Stimulated activated CD8-positive, alpha-beta memory T cell treated with anti-CD3 and anti-CD28 coated beads, Interleukin-15, amount 100 ng/mL, for 48 hours (primary cell): ENCODE measurements around the gene SNAPC4.
"Not testable (repeated sequence)": the region's sequence is repeated elsewhere in the genome, so short reads cannot be mapped to it uniquely, and the experiment has no call there.

Experiments
- DNase-seq, 2 donors: peaks; one replicate each; pipeline ENCODE4 v3.0.0-alpha.2; 2020; ENCODE audit warnings: low read depth in 2 of 2

SNAPC4 gene

DNA sequence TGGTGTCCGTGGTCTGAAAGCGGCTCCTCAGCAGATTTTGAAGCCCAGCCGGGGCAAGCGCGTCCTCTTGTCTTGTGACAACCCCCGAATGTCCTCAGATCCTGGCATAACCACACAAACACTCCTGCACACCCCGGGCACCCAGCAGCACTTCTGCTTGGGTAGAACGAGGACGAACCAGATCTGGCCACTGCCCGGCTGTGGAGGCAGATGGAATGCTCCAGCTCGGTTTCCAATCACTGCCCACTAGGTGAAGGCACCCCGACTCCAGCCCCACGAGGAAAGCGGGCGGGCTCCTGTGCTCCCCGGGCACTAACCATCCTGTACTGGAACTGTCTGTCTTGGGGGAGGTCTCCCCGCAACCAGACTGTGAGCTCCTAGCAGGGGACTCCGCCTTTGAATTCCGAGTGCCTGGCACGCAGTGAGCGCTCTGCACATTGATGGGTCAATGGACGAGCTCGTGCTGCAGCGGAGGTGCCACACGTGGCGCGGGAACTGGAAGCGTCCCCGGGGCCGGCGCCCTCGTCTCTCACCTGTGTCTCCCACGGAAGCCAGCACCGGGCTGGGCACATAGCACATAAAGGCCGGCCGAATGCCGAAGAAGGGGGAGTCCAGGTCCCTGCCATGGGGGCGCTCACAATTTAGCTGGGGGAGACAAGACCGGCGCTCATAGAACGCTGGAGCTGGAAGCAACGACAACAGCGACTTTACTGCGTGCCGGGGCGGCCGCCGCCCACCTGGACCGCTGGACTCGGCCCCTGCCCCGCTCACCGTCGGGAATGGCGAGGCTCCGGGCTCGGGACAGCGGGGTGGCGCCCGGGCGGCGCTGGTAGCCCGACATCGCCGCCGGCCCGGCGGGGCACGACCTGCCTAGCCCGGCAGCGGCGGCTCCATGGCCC is 9.8 kb upstream of the SNAPC4 start:
- DNase-seq, result no peak

- DNase-seq, result no peak
Measured at GRCh38 chr9:136407911-136408310, 7.9 kb upstream of the SNAPC4 start.

DNA sequence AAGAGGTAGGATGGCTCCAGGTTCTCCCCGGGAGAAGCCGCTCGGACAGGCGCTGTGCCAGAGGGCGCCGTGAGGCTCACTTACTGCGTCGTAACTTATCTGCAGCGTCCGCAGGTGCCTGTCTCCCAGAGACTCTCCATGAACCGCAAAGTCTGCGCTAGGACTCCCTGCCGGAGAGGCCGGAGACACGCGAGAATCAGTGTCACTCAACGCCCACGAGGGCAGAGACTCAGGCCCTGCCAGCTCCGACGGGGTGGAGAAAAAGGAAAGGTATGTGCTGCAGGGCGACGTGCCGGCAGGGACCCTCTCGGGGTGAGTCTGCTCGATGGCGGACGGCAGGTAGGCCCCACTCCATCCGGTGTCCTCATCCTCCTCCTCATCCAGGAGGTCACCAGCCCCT is 7.1 kb upstream of the SNAPC4 start:
- not testable (repeated sequence) for DNase-seq

DNA sequence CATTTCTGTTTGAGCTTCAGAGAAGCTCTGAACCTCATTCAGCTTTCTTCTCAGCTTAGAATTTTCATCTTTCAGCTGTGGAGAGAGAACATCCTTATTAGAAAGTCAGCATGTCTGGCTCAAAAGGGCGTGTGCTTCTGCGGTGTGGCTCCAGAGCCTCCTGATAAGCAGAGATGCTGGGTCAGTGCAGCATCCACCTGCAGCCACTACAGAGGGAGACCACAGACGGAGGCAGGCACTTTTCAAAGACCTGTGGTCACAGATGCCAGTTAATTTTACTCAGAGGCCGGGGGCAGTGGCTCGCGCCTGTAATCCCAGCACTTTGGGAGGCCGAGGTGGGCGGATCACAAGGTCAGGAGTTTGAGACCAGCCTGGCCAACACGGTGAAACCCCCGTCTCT is 5.9 kb upstream of the SNAPC4 start:
- not testable (repeated sequence) for DNase-seq

DNA sequence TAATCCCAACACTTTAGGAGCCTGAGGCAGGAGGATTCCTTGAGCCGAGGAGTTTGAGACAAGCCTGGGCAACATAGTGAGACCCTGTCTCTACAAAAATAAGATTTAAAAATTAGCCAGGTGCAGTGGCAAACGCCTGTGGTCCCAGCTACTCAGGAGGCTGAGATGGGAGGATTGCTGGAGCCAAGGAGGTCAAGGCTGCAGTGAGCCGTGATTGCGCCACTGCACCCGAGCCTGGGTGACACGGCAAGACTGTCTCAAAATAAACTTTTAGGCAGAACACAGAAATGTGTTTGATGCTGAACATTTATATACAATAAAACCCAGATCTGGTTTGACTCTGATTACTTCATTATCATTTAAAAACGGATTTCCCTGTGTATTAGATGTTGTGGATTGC is 5.5 kb upstream of the SNAPC4 start:
- DNase-seq, result no peak

DNA sequence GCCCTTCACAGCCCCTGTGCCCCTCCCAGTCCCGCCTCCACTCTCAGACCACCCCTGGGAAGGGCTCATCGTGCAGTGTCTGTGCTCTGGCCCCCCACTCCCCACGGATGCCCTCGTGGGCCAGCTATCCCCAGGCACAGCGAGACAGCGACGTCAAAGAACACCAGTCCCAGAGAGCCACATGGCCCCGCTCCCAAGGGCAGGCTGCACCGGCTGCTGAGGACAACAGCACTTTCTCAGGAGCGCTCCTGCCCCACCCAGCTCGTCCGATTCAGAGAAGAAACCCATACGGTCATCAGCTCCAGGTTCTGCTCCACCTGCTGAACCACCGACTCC is 4.8 kb upstream of the SNAPC4 start:
- DNase-seq, result no peak

DNA sequence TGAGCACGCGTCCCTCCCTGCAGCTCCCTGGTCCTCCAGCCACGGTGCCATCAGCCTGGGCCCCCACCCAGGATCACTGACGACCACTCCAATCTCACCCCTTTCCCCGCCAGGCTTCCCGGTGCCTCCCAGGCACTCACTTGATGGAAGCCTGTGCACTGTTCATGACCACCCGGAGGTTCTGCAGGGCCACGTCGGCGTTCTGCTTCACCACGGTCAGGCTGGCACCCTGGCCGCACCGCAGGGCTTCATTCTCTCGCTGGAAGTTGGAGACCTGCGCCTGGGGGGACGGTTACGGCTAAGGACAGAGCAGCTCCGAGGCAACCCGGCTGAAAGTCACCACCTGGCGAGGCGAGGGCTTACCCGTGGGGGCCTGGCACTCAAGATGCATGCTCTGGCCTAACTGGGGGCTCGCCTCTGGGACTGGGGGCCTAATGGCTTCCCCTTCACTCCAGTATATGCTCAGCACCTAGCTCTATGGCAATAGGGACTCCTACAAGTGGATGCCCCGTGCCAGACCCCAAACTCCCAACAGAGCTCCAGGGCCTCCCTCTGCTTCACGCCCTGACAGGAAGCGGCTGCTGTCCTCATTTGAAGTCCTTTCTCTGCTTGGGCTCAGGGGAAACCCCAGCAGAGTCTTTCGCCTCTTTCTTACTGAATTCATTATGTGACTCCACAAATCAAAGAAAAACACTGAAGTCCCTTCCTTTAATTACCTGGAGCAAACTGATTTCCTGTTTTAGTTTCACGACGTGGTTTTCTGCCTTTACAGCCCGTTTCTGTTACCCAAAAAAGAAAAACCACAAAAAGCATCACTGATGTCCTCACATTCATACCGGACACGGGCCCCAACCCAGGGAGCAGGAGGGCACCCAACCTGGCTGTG is 4.2 kb upstream of the SNAPC4 start:
- DNase-seq, result peak in 1 of 2 donors; percentile 34

- DNase-seq, result peak; percentile 71
Measured at GRCh38 chr9:136403538-136403914, 3.6 kb upstream of the SNAPC4 start.

GRCh38 chr9:136402067-136402466 is 2.1 kb upstream of the SNAPC4 start:
- no peak for DNase-seq

GRCh38 chr9:136401173-136401922 is 1.4 kb upstream of the SNAPC4 start:
- no peak for DNase-seq

GRCh38 chr9:136399176-136400037 is 563 bp downstream of the SNAPC4 start:
- DNase-seq, result no peak

DNA sequence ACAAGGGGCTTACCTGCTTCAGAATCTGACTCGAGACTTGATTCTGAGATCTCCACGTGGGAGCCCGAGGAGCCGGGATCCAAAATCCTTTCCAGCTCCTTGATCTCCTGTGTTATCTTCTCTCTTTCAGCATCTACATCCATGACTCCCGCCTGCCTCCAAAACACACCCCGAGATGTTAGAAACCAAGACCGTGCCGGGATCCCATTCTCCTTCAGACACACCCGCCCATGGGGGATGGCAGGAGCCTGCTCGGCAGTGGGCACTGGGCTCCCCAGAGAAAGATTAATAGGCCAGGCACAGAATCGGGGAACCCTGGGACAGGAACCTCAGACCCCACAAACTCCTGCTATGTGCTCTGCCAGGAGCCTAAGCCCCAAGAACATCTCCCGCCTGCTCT is 1.7 kb downstream of the SNAPC4 start:
- no peak for DNase-seq

- no peak for DNase-seq
Measured at GRCh38 chr9:136397643-136398042, 2.3 kb downstream of the SNAPC4 start.

- no peak for DNase-seq
Measured at GRCh38 chr9:136396219-136396515, 3.8 kb downstream of the SNAPC4 start.

GRCh38 chr9:136395345-136396218 is 4.4 kb downstream of the SNAPC4 start:
- no peak for DNase-seq

DNA sequence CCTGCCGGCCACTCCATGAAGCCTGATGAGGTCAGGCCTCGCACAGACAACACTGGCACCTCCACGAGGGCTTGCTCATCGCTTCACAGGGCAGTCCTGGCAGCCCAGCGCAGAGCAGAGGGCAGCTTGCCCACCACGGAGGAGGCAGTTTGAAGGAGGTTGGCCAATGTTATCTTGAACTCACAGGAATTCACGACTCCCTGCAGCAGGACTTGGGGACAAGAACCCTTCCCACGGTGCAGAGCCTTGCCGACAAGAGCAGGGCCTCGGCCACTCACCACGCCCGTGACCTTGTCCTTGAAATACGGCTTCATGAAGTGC is 5.0 kb downstream of the SNAPC4 start:
- DNase-seq, result no peak

- DNase-seq, result no peak
Measured at GRCh38 chr9:136394312-136395019, 5.5 kb downstream of the SNAPC4 start.

DNA sequence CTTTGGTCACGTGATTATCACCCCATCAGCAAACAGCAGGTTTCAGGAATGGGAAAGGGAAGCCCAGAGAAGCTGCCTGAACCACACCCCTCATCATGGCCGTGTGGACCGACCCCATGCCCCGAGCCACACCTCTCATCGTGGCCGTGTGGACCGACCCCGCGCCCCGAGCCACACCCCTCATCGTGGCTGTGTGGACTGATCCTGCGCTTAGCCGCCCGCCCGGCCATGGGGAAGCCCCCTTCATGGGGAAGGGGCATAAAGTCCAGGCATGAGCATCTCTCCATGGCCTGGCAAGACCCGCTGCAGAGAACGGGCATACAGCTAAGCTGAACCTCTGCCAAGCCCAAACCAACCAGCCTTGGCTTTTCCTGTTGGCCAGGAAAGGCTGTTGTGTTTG is 6.4 kb downstream of the SNAPC4 start:
- no peak for DNase-seq

GRCh38 chr9:136392538-136393449 is 7.2 kb downstream of the SNAPC4 start:
- no peak for DNase-seq
